Upper lobe of right lung (tissue), 1 donor: ENCODE measurements around the gene TRAF2. TPM values are rescaled to one million over a fixed set of nuclear protein-coding genes. Genes with fewer than 3 reads are reported as not detected.
"Not testable (repeated sequence)": the region's sequence is repeated elsewhere in the genome, so short reads cannot be mapped to it uniquely, and the experiment has no call there.

ENCODE experiments used
- ATAC-seq: fragments of 200-7000 bp; cut with Tn5 transposase; one replicate; pipeline ENCODE4 v1.9.1; 2020; ENCODE audit warnings: mild to moderate bottlenecking, moderate library complexity
- DNase-seq: peaks from one replicate; pipeline ENCODE4 v3.0.0-alpha.2; 2020
- H3K27ac ChIP-seq: fragments of 200-600 bp; one replicate; pipeline ENCODE4 v1.8.0; 2022
- H3K27me3 ChIP-seq: fragments of 200-600 bp; one replicate; pipeline ENCODE4 v1.8.0; 2022; ENCODE audit warnings: mild to moderate bottlenecking
- H3K36me3 ChIP-seq: fragments of 200-600 bp; one replicate; pipeline ENCODE4 v1.8.0; 2022
- H3K4me1 ChIP-seq: fragments of 200-600 bp; one replicate; pipeline ENCODE4 v1.8.0; 2022
- H3K4me3 ChIP-seq: fragments of 200-600 bp; one replicate; pipeline ENCODE4 v1.8.0; 2022; ENCODE audit warnings: mild to moderate bottlenecking
- H3K9me3 ChIP-seq: fragments of 200-600 bp; one replicate; pipeline ENCODE4 v1.8.0; 2022
- CTCF ChIP-seq: fragments of 200-600 bp; IDR thresholded peaks from one replicate; pipeline ENCODE4 v1.8.0; 2022; ENCODE audit warnings: antibody characterized with exemption
- intact Hi-C: fragments of 100-400 bp; cut with DNase I; formaldehyde crosslinking; loops from one replicate; pipeline ENCODE4 v1.11.0; 2022
- total RNA-seq: library from RNA; stranded (reverse); fragmentation: NEBNext Ultra II Directional; extraction: Animal tissue kit (Norgen Biotek cat#: 25700); gene quantifications from one replicate; pipeline ENCODE4 v1.2.1, GENCODE V29; 2021
- donor health status: DM: no; HTN: yes; CAD: no; lungs with severe emphysema.

TRAF2 gene
- total RNA-seq, 1 donor from 2014 or later, result 14.8 TPM

DNA sequence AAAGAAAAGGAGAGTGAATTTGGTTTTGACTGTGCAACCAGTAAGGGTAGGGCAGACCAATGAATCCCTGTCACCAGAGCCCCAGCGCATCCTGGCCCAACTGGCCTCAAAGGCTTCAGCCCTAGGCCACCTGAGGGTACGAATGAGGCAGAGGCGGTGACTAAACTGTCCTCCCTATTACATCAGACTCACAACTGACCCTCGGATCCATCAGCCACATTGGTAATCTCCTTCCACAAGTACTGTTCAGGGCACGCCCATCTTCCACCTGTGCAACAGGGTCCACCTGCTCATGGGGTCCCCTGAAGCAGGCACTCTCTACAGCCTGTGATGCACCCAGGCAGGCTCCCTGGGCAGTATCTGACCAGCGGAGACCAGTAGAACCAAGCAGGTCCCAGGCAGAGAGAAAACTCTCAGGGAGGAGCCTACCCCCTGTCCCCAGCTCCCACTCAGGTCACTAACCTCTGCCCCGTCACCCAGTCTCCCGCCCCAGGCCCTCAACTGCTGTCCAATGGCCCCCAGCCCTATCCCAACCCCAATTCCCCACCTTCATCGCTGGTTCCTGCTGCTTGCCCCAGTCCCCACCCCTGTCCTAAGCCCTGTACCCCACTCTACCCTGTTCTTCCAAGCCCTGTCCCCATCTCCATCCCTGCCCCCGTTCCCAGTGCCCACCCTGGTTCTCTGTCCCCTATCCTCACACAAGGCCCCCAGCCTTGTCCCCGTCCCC lies 21.1 kb upstream of the TRAF2 start:
- DNase-seq (no peak), ATAC-seq (no peak)
- intact Hi-C loops, result no loop called here

GRCh38 chr9:136865768-136866103 lies 20.6 kb upstream of the TRAF2 start:
- H3K9me3 ChIP-seq, result no peaks in the 10 kb centered on the region
- peaks cover 23% of the 10 kb centered on the region for H3K4me1 ChIP-seq
- TF ChIP-seq CTCF, result no peak
- no peaks in the 10 kb centered on the region for H3K27me3 ChIP-seq
- peak overlapping the region; percentile 77 for H3K4me3 ChIP-seq
- peak; percentile 79 for DNase-seq
- peaks cover 32% of the 10 kb centered on the region for H3K36me3 ChIP-seq
- ATAC-seq, result peak; percentile 60
- intact Hi-C loops, result no loop called here
- peak overlapping the region; percentile 87 for H3K27ac ChIP-seq

More for the DNA sequence above, 21.1 kb upstream of the TRAF2 start:
- Histone ChIP-seq H3K4me1 (peaks cover 23% of the 10 kb centered on the region), H3K36me3 (peaks cover 35% of the 10 kb centered on the region), H3K9me3 (no peaks in the 10 kb centered on the region), H3K4me3 (peak overlapping the region; percentile 77), H3K27me3 (no peaks in the 10 kb centered on the region), H3K27ac (no peak overlapping the region)
- no peak for TF ChIP-seq CTCF

DNA sequence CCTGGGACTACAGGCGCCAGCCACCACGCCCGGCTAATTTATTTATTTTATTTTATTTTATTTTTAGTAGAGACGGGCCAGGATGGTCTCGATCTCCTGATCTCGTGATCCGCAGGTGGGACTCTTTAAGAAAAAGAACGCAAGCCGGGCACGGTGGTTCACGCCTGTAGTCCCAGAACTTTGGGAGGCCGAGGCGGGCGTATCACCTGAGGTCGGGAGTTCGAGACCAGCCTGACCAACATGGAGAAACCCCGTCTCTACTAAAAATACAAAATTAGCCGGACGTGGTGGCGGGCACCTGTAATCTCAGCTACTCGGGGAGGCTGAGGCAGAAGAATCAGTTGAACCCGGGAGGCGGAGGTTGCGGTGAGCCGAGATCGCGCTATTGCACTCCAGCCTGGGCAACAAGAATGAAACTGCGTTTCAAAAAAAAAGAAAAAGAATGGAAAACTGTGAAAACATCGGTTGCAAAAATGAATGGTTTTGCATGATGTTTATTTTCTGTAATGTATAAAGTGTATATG lies 19.4 kb upstream of the TRAF2 start:
- H3K27ac ChIP-seq, result peak overlapping the region; percentile 87
- not testable (repeated sequence) for DNase-seq

DNA sequence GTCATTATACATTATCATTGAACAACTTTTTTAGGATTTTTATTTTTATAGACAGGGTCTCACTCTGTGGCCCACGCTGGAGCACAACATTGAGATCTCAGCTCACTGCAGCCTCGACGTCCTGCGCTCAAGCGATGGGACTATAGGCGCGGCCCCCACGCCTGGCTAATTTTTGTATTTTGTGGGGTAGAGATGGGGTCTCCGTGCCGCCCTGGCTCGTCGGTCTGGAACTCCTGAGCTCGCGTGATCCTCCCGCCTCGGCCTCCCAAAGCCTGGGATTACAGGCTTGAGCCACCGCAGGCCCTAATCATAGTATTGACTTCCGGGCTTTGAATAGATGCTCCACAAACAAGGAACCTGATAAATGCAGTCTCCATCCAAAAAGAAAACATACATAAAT lies 18.8 kb upstream of the TRAF2 start:
- Histone ChIP-seq H3K27ac (no peak overlapping the region), H3K4me3 (no peak overlapping the region), H3K27me3 (no peaks in the 10 kb centered on the region), H3K9me3 (no peaks in the 10 kb centered on the region), H3K36me3 (peaks cover 15% of the 10 kb centered on the region), H3K4me1 (peaks cover 23% of the 10 kb centered on the region)
- TF ChIP-seq CTCF, result no peak
- intact Hi-C loops, result no loop called here
- no peak for ATAC-seq
- no peak for DNase-seq

More for the DNA sequence above, 19.4 kb upstream of the TRAF2 start:
- H3K4me3 ChIP-seq, result peak overlapping the region; percentile 77
- intact Hi-C loops, ATAC-seq, H3K27me3 ChIP-seq, H3K9me3 ChIP-seq: not testable (repeated sequence)
- peaks cover 23% of the 10 kb centered on the region for H3K4me1 ChIP-seq
- H3K36me3 ChIP-seq, result peaks cover 20% of the 10 kb centered on the region

DNA sequence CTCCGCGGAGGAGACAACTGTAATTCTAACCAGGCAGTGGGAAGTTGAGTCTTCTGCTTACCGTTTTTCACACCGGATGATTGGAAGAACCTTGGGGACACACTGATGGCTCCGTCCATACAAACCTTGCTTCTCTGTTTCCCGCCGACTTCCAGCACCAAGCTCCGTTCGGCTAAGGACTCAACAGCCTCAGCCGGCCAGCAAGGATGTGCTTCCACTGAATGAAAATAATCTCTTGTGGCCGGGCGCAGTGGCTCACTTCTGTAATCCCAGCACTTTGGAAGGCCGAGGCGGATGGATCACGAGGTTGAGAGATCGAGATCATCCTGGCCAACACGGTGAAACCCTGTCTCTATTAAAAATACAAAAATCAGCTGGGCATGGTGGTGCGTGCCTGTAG lies 18.4 kb upstream of the TRAF2 start:
- H3K4me1 ChIP-seq, result peaks cover 23% of the 10 kb centered on the region
- H3K9me3 ChIP-seq, result no peaks in the 10 kb centered on the region
- no peaks in the 10 kb centered on the region for H3K27me3 ChIP-seq
- DNase-seq (no peak), ATAC-seq (no peak)
- H3K4me3 ChIP-seq, result no peak overlapping the region
- peaks cover 10% of the 10 kb centered on the region for H3K36me3 ChIP-seq
- TF ChIP-seq CTCF, result no peak
- no peak overlapping the region for H3K27ac ChIP-seq
- intact Hi-C loops, result no loop called here

GRCh38 chr9:136868644-136869043 lies 17.7 kb upstream of the TRAF2 start:
- no peaks in the 10 kb centered on the region for H3K9me3 ChIP-seq
- no peak for DNase-seq
- peaks cover 23% of the 10 kb centered on the region for H3K4me1 ChIP-seq
- no peak overlapping the region for H3K27ac ChIP-seq
- ATAC-seq, result no peak
- H3K36me3 ChIP-seq, result peaks cover 3% of the 10 kb centered on the region
- no peak overlapping the region for H3K4me3 ChIP-seq
- intact Hi-C loops, result no loop called here
- no peak for TF ChIP-seq CTCF
- no peaks in the 10 kb centered on the region for H3K27me3 ChIP-seq

GRCh38 chr9:136869611-136870010 lies 16.7 kb upstream of the TRAF2 start:
- H3K27ac ChIP-seq, intact Hi-C loops, H3K27me3 ChIP-seq, ATAC-seq, H3K9me3 ChIP-seq, H3K36me3 ChIP-seq, DNase-seq, H3K4me3 ChIP-seq: not testable (repeated sequence)
- H3K4me1 ChIP-seq, result peaks cover 15% of the 10 kb centered on the region
